G401 (cell line): ENCODE results near the gene ZNF76. TPM values are rescaled to one million over a fixed set of nuclear protein-coding genes. Genes with fewer than 3 reads are reported as not detected.

ENCODE experiments used
- total RNA-seq: library from RNA; depleted of rRNA; stranded (reverse); fragments of >200 nt; shearing (Covaris generic); gene quantifications from 2 replicates; pipeline ENCODE4 v1.2.3, GENCODE V29; 2014; rRNA removed

The ZNF76 gene
- total RNA-seq, 1 experiment from 2014 or later = 26.0 TPM

Other genes starting within 250 kb of the ZNF76 start
- gene TCP11, start 118.4 kb upstream of the ZNF76 start, total RNA-seq = not detected in 2 replicates
- gene SCUBE3, start 45.8 kb upstream of the ZNF76 start, total RNA-seq = 0.12 and 0.24 TPM in 2 replicates
- gene DEF6, start 38.1 kb downstream of the ZNF76 start, total RNA-seq = 11.3 and 12.6 TPM in 2 replicates
- gene PPARD, start 82.8 kb downstream of the ZNF76 start, total RNA-seq = 2.8 and 4.2 TPM in 2 replicates
- gene FANCE, start 192.6 kb downstream of the ZNF76 start, total RNA-seq = 21.0 and 22.2 TPM in 2 replicates
- 3,184 and 4,000 TPM in 2 replicates for gene RPL10A, start 208.7 kb downstream of the ZNF76 start, total RNA-seq
- gene TEAD3, start 237.3 kb downstream of the ZNF76 start, total RNA-seq = 15.6 and 19.4 TPM in 2 replicates